Left forelimb (tissue), 1 donor: ENCODE data around the gene MIS18BP1.
"Not testable (repeated sequence)": the region's sequence is repeated elsewhere in the genome, so short reads cannot be mapped to it uniquely, and the experiment has no call there.

Experiments
- DNase-seq: peaks from one replicate; pipeline ENCODE4 v3.0.0-alpha.2; 2018; ENCODE audit warnings: low spot score

Gene MIS18BP1

GRCh38 chr14:45253070-45253753 is at the start of gene MIS18BP1:
Gene MIS18BP1, minus strand, starts transcription at chr14:45253202. Its CDS starts 5,916 bp downstream, at chr14:45247286.
- DNase-seq: peak; percentile 96

GRCh38 chr14:45298423-45299117 is 45.6 kb upstream of the MIS18BP1 start:
- no peak for DNase-seq

GRCh38 chr14:45294796-45295195 is 41.8 kb upstream of the MIS18BP1 start:
- DNase-seq: not testable (repeated sequence)

- no peak for DNase-seq
These were observed 37.5 kb upstream of the MIS18BP1 start for GRCh38 chr14:45290547-45290946.

GRCh38 chr14:45287610-45288009 is 34.6 kb upstream of the MIS18BP1 start:
- DNase-seq: no peak

GRCh38 chr14:45284802-45285201 is 31.8 kb upstream of the MIS18BP1 start:
- no peak for DNase-seq

- DNase-seq: not testable (repeated sequence)
These were observed 28.9 kb upstream of the MIS18BP1 start for GRCh38 chr14:45281731-45282400.

GRCh38 chr14:45271858-45272537 is 19.0 kb upstream of the MIS18BP1 start:
- no peak for DNase-seq

GRCh38 chr14:45270031-45270430 is 17.0 kb upstream of the MIS18BP1 start:
- DNase-seq: no peak

GRCh38 chr14:45267071-45267470 is 14.1 kb upstream of the MIS18BP1 start:
- DNase-seq: no peak

GRCh38 chr14:45262637-45263036 is 9.6 kb upstream of the MIS18BP1 start:
- no peak for DNase-seq

- DNase-seq: no peak
These were observed 8.2 kb upstream of the MIS18BP1 start for GRCh38 chr14:45261209-45261608.

- DNase-seq: no peak
These were observed 5.8 kb upstream of the MIS18BP1 start for GRCh38 chr14:45258805-45259204.

- no peak for DNase-seq
These were observed 5.1 kb upstream of the MIS18BP1 start for GRCh38 chr14:45258073-45258472.

- DNase-seq: no peak
These were observed 1.8 kb upstream of the MIS18BP1 start for GRCh38 chr14:45254771-45255170.

- DNase-seq: no peak
These were observed 830 bp upstream of the MIS18BP1 start for GRCh38 chr14:45253754-45254310.

- no peak for DNase-seq
These were observed 484 bp downstream of the MIS18BP1 start for GRCh38 chr14:45252366-45253069.

GRCh38 chr14:45251912-45252311 is 1.1 kb downstream of the MIS18BP1 start:
- DNase-seq: no peak

GRCh38 chr14:45249856-45250575 is 3.0 kb downstream of the MIS18BP1 start:
- no peak for DNase-seq

- no peak for DNase-seq
These were observed 5.6 kb downstream of the MIS18BP1 start for GRCh38 chr14:45247427-45247826.

GRCh38 chr14:45246691-45247090 is 6.3 kb downstream of the MIS18BP1 start:
- no peak for DNase-seq
